Loucy (cell line): ENCODE data around the gene INF2.

Experiments
- H2AFZ ChIP-seq: fragments of 200-600 bp; sonication (generic); 2 replicates; pipeline ENCODE4 v1.6.0; 2016; ENCODE audit warnings: antibody characterized with exemption, mild to moderate bottlenecking, low read length, moderate library complexity
- H3F3A ChIP-seq: fragments of 200-600 bp; 2 replicates; pipeline ENCODE4 v1.6.0; 2016; ENCODE audit warnings: antibody characterized with exemption, low read depth, mild to moderate bottlenecking
- H3K27me3 ChIP-seq: fragments of 200-600 bp; sonication (generic); 2 replicates; pipeline ENCODE4 v1.6.1; 2014; ENCODE audit warnings: low read length, mild to moderate bottlenecking; ENCODE audit not compliant: insufficient read depth, poor library complexity, severe bottlenecking
- H3K36me3 ChIP-seq: fragments of 200-600 bp; sonication (generic); 2 replicates; pipeline ENCODE4 v1.6.1; 2016; ENCODE audit warnings: low read length; ENCODE audit not compliant: insufficient read depth
- H3K4me1 ChIP-seq: fragments of 200-600 bp; sonication (generic); 2 replicates; pipeline ENCODE4 v1.5.1; 2014; ENCODE audit warnings: low read length, mild to moderate bottlenecking; ENCODE audit not compliant: insufficient read depth, poor library complexity, severe bottlenecking
- H3K4me2 ChIP-seq: fragments of 200-600 bp; sonication (generic); 2 replicates; pipeline ENCODE4 v1.6.0; 2014; ENCODE audit warnings: antibody characterized with exemption, low read length, low read depth, mild to moderate bottlenecking; ENCODE audit not compliant: poor library complexity, severe bottlenecking
- H3K4me3 ChIP-seq: fragments of 200-600 bp; sonication (generic); 2 replicates; pipeline ENCODE4 v1.5.1; 2014; ENCODE audit warnings: low read length, mild to moderate bottlenecking, mixed read lengths; ENCODE audit not compliant: poor library complexity, severe bottlenecking
- H3K79me2 ChIP-seq: fragments of 200-600 bp; sonication (generic); 2 replicates; pipeline ENCODE4 v1.6.1; 2014; ENCODE audit warnings: low read length; ENCODE audit not compliant: insufficient read depth
- H3K9ac ChIP-seq: fragments of 200-600 bp; sonication (generic); 2 replicates; pipeline ENCODE4 v1.6.0; 2014; ENCODE audit warnings: mild to moderate bottlenecking, low read depth, low read length, moderate library complexity; ENCODE audit not compliant: poor library complexity, severe bottlenecking
- H3K9me2 ChIP-seq: fragments of 200-600 bp; sonication (generic); replicated peaks from 2 replicates; pipeline ENCODE4 v1.6.1; 2016; ENCODE audit warnings: low read depth, low read length, mixed read lengths
- H3K9me3 ChIP-seq: fragments of 200-600 bp; sonication (generic); 2 replicates; pipeline ENCODE4 v1.6.1; 2014; ENCODE audit warnings: mild to moderate bottlenecking, antibody characterized with exemption, low read length, low read depth; ENCODE audit not compliant: insufficient read depth
- H4K20me1 ChIP-seq: fragments of 200-600 bp; sonication (generic); 2 replicates; pipeline ENCODE4 v1.6.0; 2014; ENCODE audit warnings: antibody characterized with exemption, low read length, mild to moderate bottlenecking; ENCODE audit not compliant: insufficient read depth, poor library complexity, severe bottlenecking
- EZH2phosphoT487 ChIP-seq: fragments of 200-600 bp; IDR thresholded peaks from 2 replicates; pipeline ENCODE4 v1.6.1; 2018; ENCODE audit warnings: antibody characterized with exemption, mild to moderate bottlenecking, moderate library complexity, borderline replicate concordance
- TF ChIP-seq, protein P1 (sequence below): fragments of 200-600 bp; sonication (generic); conservative IDR thresholded peaks from 2 replicates; pipeline ENCODE4 v1.5.1; 2014; ENCODE audit warnings: mild to moderate bottlenecking, antibody characterized with exemption, low read length

The INF2 gene

DNA sequence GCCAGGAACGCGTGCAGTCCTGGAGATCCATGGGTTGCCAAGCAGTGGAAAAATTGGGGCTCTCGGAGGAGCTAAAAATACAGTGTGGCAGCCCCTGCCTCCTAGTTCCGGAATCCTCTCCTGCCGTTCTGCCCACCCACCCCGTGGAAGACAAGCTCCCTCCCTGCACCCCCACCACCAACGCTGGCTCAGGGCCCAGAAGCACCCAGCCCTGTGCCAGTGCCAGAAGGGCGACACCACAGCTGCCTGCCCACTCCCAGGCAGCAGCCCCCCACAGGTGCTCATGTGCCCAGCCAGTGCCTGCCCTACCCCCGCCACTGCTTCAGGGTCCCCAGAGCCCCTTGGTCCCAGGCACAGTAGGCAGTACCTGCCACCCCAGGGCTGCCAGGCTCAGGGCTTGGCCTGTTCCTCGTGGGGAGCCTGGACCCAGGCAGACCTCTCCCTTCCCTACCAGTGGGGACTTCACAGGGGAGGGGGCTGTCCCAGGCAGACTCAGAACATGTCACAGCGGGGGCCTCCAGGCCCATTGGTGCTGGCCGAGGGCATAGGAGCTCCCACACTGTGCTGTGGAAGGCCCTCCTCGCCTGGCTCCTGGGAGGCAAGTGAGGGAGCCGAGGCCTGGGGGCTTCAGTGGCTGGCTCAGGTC, 7.4 kb downstream of the INF2 start:
- Histone ChIP-seq H3K9ac (no peak overlapping the region), H4K20me1 (peaks cover 17% of the 10 kb centered on the region), H3K79me2 (peaks cover 59% of the 10 kb centered on the region), H3K4me1 (peaks cover 36% of the 10 kb centered on the region), H3K9me3 (no peaks in the 10 kb centered on the region), H3F3A (no peaks in the 10 kb centered on the region), H2AFZ (no peak overlapping the region), H3K27me3 (no peaks in the 10 kb centered on the region), H3K4me3 (no peak overlapping the region), H3K4me2 (no peak overlapping the region), H3K9me2 (no peaks in the 10 kb centered on the region), H3K36me3 (peaks cover 8% of the 10 kb centered on the region; the same call in 1 of the 2 replicates)
- no peak for TF ChIP-seq EZH2phosphoT487
- TF ChIP-seq, protein P1, sequence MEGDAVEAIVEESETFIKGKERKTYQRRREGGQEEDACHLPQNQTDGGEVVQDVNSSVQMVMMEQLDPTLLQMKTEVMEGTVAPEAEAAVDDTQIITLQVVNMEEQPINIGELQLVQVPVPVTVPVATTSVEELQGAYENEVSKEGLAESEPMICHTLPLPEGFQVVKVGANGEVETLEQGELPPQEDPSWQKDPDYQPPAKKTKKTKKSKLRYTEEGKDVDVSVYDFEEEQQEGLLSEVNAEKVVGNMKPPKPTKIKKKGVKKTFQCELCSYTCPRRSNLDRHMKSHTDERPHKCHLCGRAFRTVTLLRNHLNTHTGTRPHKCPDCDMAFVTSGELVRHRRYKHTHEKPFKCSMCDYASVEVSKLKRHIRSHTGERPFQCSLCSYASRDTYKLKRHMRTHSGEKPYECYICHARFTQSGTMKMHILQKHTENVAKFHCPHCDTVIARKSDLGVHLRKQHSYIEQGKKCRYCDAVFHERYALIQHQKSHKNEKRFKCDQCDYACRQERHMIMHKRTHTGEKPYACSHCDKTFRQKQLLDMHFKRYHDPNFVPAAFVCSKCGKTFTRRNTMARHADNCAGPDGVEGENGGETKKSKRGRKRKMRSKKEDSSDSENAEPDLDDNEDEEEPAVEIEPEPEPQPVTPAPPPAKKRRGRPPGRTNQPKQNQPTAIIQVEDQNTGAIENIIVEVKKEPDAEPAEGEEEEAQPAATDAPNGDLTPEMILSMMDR: no peak

DNA sequence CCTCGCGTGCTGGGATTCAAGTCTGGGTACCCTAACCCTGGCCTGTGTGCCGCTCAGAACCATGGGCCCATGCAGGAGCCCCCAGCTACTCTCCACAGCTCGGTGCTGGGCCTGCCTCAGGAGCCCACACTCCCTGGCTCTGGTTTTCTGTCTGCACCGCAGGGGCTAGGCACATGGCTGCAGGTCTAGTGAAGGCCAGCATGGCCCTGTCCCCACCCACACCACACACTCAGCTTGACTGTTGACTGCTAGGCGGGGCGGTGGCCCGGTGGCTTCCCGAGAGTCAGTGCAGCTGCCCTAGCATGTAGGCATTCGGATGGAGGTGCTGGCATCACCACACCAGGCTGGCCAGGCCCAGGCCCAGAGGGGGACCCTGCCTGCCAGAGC, 7.9 kb downstream of the INF2 start:
- H2AFZ ChIP-seq: no peak overlapping the region
- H3K9me3 ChIP-seq: no peaks in the 10 kb centered on the region
- H3K4me1 ChIP-seq: peaks cover 31% of the 10 kb centered on the region
- H3K27me3 ChIP-seq: no peaks in the 10 kb centered on the region
- TF ChIP-seq, protein P1: no peak
- no peak for TF ChIP-seq EZH2phosphoT487
- H3F3A ChIP-seq: no peaks in the 10 kb centered on the region
- H3K4me3 ChIP-seq: no peak overlapping the region
- peaks cover 54% of the 10 kb centered on the region for H3K79me2 ChIP-seq
- no peak overlapping the region for H3K9ac ChIP-seq
- H3K36me3 ChIP-seq: peaks cover 11% of the 10 kb centered on the region; the same call in 1 of the 2 replicates
- no peak overlapping the region for H3K4me2 ChIP-seq
- no peaks in the 10 kb centered on the region for H3K9me2 ChIP-seq
- peaks cover 14% of the 10 kb centered on the region for H4K20me1 ChIP-seq

DNA sequence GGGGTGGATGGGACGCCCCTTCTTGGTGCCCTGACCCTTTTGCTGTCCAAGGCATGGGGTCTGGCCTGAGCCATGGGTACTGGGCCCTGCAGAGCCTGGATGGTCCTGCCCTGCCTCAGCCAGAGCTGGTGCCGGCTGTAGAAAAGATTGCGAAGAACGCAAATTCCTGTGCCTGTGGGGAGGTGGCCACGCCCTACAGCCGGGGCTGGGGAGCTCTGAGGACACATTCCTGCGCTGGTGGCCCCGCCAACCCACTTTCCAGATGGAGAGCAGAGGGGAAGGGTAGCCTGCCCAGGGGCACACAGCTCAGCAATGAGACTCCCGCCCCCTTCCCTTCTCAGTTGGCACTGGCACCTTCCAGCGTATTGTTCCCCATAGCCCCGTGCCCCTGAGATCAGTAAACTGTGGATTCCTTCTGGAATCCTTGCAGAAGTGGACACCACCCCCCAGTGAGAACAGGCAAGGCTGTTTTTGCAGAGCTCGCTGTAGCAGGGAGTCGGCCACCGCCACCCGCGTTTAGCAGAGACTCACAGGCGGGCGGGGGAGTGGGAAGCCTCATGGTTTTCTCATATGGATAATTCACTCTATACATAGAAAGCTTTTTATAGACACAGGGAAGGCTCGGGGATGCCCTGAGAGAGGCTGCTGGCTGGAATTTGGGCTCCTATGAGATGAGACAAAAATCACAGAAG, 8.6 kb downstream of the INF2 start:
- Histone ChIP-seq H3K36me3 (peaks cover 13% of the 10 kb centered on the region; the same call in 1 of the 2 replicates), H3F3A (no peaks in the 10 kb centered on the region), H4K20me1 (peaks cover 8% of the 10 kb centered on the region), H3K4me2 (no peak overlapping the region), H3K27me3 (no peaks in the 10 kb centered on the region), H3K4me1 (peaks cover 26% of the 10 kb centered on the region), H3K9me3 (no peaks in the 10 kb centered on the region), H3K4me3 (no peak overlapping the region), H3K9ac (no peak overlapping the region), H3K79me2 (peaks cover 47% of the 10 kb centered on the region), H2AFZ (no peak overlapping the region), H3K9me2 (no peaks in the 10 kb centered on the region)
- TF ChIP-seq, protein P1: no peak
- TF ChIP-seq EZH2phosphoT487: no peak
